ENCODE measurements around the gene SNAPC3. TPM values are rescaled to one million over a fixed set of nuclear protein-coding genes. Genes with fewer than 3 reads are reported as not detected.

SNAPC3 gene
- total RNA-seq, 1 experiment from 2014 or later: 63.0 TPM

- H2AFZ ChIP-seq (ENCODE audit: low read length): no peak overlapping the region
- H3K36me3 ChIP-seq (ENCODE audit: insufficient read depth, low read length): peaks cover 44% of the 10 kb centered on the region
- H3K79me2 ChIP-seq (ENCODE audit: low read length): peaks cover 8% of the 10 kb centered on the region
- H3K27me3 ChIP-seq (ENCODE audit: low read length): no peaks in the 10 kb centered on the region
- DNase-seq: no peak
- no peak overlapping the region for H3K27ac ChIP-seq (ENCODE audit: low read length)
- no peak overlapping the region for H3K4me2 ChIP-seq (ENCODE audit: low read depth, low read length, poor library complexity, severe bottlenecking)
- H3K4me3 ChIP-seq (ENCODE audit: low read length): no peak overlapping the region
- H3K9me3 ChIP-seq (ENCODE audit: low read length): no peaks in the 10 kb centered on the region
- H3K9me2 ChIP-seq (replicated peaks; ENCODE audit: insufficient read depth, low read length): no peaks in the 10 kb centered on the region
- H3K4me1 ChIP-seq (ENCODE audit: low read length): no peaks in the 10 kb centered on the region
- H3K9ac ChIP-seq (ENCODE audit: low read length): no peak overlapping the region
- H4K20me1 ChIP-seq (ENCODE audit: insufficient read depth, low read depth, low read length): no peaks in the 10 kb centered on the region
Observed at GRCh38 chr9:15453956-15454355, 31.3 kb downstream of the SNAPC3 start.

- Histone ChIP-seq H3K36me3 (ENCODE audit: insufficient read depth, low read length) (peaks cover 45% of the 10 kb centered on the region), H3K27ac (ENCODE audit: low read length) (no peak overlapping the region), H3K79me2 (ENCODE audit: low read length) (no peaks in the 10 kb centered on the region), H3K4me2 (ENCODE audit: low read depth, low read length, poor library complexity, severe bottlenecking) (no peak overlapping the region), H3K4me1 (ENCODE audit: low read length) (no peaks in the 10 kb centered on the region), H3K9me3 (ENCODE audit: low read length) (no peaks in the 10 kb centered on the region), H2AFZ (ENCODE audit: low read length) (no peak overlapping the region), H3K27me3 (ENCODE audit: low read length) (no peaks in the 10 kb centered on the region), H4K20me1 (ENCODE audit: insufficient read depth, low read depth, low read length) (no peaks in the 10 kb centered on the region), H3K9ac (ENCODE audit: low read length) (no peak overlapping the region), H3K9me2 (replicated peaks; ENCODE audit: insufficient read depth, low read length) (no peaks in the 10 kb centered on the region), H3K4me3 (ENCODE audit: low read length) (no peak overlapping the region)
- DNase-seq: no peak
Observed at GRCh38 chr9:15461056-15461455, 38.4 kb downstream of the SNAPC3 start.

- Histone ChIP-seq H4K20me1 (ENCODE audit: insufficient read depth, low read depth, low read length) (no peaks in the 10 kb centered on the region), H3K9me2 (replicated peaks; ENCODE audit: insufficient read depth, low read length) (no peaks in the 10 kb centered on the region), H3K4me1 (ENCODE audit: low read length) (no peaks in the 10 kb centered on the region), H3K9me3 (ENCODE audit: low read length) (no peaks in the 10 kb centered on the region), H3K79me2 (ENCODE audit: low read length) (no peaks in the 10 kb centered on the region), H2AFZ (ENCODE audit: low read length) (no peak overlapping the region), H3K4me3 (ENCODE audit: low read length) (no peak overlapping the region), H3K9ac (ENCODE audit: low read length) (no peak overlapping the region), H3K36me3 (ENCODE audit: insufficient read depth, low read length) (peaks cover 45% of the 10 kb centered on the region), H3K27me3 (ENCODE audit: low read length) (no peaks in the 10 kb centered on the region), H3K27ac (ENCODE audit: low read length) (no peak overlapping the region), H3K4me2 (ENCODE audit: low read depth, low read length, poor library complexity, severe bottlenecking) (no peak overlapping the region)
- no peak for DNase-seq
Observed at GRCh38 chr9:15461601-15462000, 38.9 kb downstream of the SNAPC3 start.

- Histone ChIP-seq H3K79me2 (ENCODE audit: low read length) (peaks cover 10% of the 10 kb centered on the region; the same call in 1 of the 2 replicates), H3K36me3 (ENCODE audit: insufficient read depth, low read length) (peaks cover 76% of the 10 kb centered on the region), H3K4me3 (ENCODE audit: low read length) (no peak overlapping the region), H3K4me2 (ENCODE audit: low read depth, low read length, poor library complexity, severe bottlenecking) (no peak overlapping the region), H3K4me1 (ENCODE audit: low read length) (peaks cover 10% of the 10 kb centered on the region), H4K20me1 (ENCODE audit: insufficient read depth, low read depth, low read length) (no peaks in the 10 kb centered on the region), H3K27ac (ENCODE audit: low read length) (no peak overlapping the region), H3K9ac (ENCODE audit: low read length) (no peak overlapping the region), H2AFZ (ENCODE audit: low read length) (no peak overlapping the region), H3K9me3 (ENCODE audit: low read length) (no peaks in the 10 kb centered on the region), H3K27me3 (ENCODE audit: low read length) (no peaks in the 10 kb centered on the region), H3K9me2 (replicated peaks; ENCODE audit: insufficient read depth, low read length) (no peaks in the 10 kb centered on the region)
- DNase-seq: no peak
Observed at GRCh38 chr9:15468145-15468544, 45.5 kb downstream of the SNAPC3 start.

GRCh38 chr9:15469406-15469805 is 46.7 kb downstream of the SNAPC3 start:
- no peak overlapping the region for H2AFZ ChIP-seq (ENCODE audit: low read length)

GRCh38 chr9:15469862-15470261 is 47.2 kb downstream of the SNAPC3 start:
- Histone ChIP-seq H3K9ac (ENCODE audit: low read length) (no peak overlapping the region), H3K4me3 (ENCODE audit: low read length) (no peak overlapping the region), H2AFZ (ENCODE audit: low read length) (no peak overlapping the region), H3K4me2 (ENCODE audit: low read depth, low read length, poor library complexity, severe bottlenecking) (no peak overlapping the region), H3K36me3 (ENCODE audit: insufficient read depth, low read length) (peaks cover 78% of the 10 kb centered on the region), H3K9me2 (replicated peaks; ENCODE audit: insufficient read depth, low read length) (no peaks in the 10 kb centered on the region), H3K79me2 (ENCODE audit: low read length) (peaks cover 24% of the 10 kb centered on the region), H3K4me1 (ENCODE audit: low read length) (peaks cover 27% of the 10 kb centered on the region), H3K9me3 (ENCODE audit: low read length) (no peaks in the 10 kb centered on the region), H3K27ac (ENCODE audit: low read length) (no peak overlapping the region), H3K27me3 (ENCODE audit: low read length) (no peaks in the 10 kb centered on the region), H4K20me1 (ENCODE audit: insufficient read depth, low read depth, low read length) (no peaks in the 10 kb centered on the region)
- no peak for DNase-seq

More at GRCh38 chr9:15469406-15469805, 46.7 kb downstream of the SNAPC3 start:
- Histone ChIP-seq H3K9me2 (replicated peaks; ENCODE audit: insufficient read depth, low read length) (no peaks in the 10 kb centered on the region), H3K4me2 (ENCODE audit: low read depth, low read length, poor library complexity, severe bottlenecking) (no peak overlapping the region), H3K9me3 (ENCODE audit: low read length) (no peaks in the 10 kb centered on the region), H3K79me2 (ENCODE audit: low read length) (peaks cover 19% of the 10 kb centered on the region), H3K4me3 (ENCODE audit: low read length) (no peak overlapping the region), H3K9ac (ENCODE audit: low read length) (no peak overlapping the region), H3K27ac (ENCODE audit: low read length) (no peak overlapping the region), H4K20me1 (ENCODE audit: insufficient read depth, low read depth, low read length) (no peaks in the 10 kb centered on the region), H3K27me3 (ENCODE audit: low read length) (no peaks in the 10 kb centered on the region), H3K36me3 (ENCODE audit: insufficient read depth, low read length) (peaks cover 78% of the 10 kb centered on the region), H3K4me1 (ENCODE audit: low read length) (peaks cover 22% of the 10 kb centered on the region)
- DNase-seq: no peak

GRCh38 chr9:15475923-15476536 is 53.4 kb downstream of the SNAPC3 start:
- no peak overlapping the region for H3K9ac ChIP-seq (ENCODE audit: low read length)
- no peak overlapping the region for H3K27ac ChIP-seq (ENCODE audit: low read length)
- H3K4me2 ChIP-seq (ENCODE audit: low read depth, low read length, poor library complexity, severe bottlenecking): no peak overlapping the region
- no peaks in the 10 kb centered on the region for H3K9me2 ChIP-seq (replicated peaks; ENCODE audit: insufficient read depth, low read length)
- H3K4me1 ChIP-seq (ENCODE audit: low read length): peaks cover 39% of the 10 kb centered on the region
- peaks cover 74% of the 10 kb centered on the region for H3K36me3 ChIP-seq (ENCODE audit: insufficient read depth, low read length)
- no peaks in the 10 kb centered on the region for H3K27me3 ChIP-seq (ENCODE audit: low read length)
- H2AFZ ChIP-seq (ENCODE audit: low read length): no peak overlapping the region
- H3K9me3 ChIP-seq (ENCODE audit: low read length): no peaks in the 10 kb centered on the region
- H4K20me1 ChIP-seq (ENCODE audit: insufficient read depth, low read depth, low read length): no peaks in the 10 kb centered on the region
- H3K4me3 ChIP-seq (ENCODE audit: low read length): no peak overlapping the region
- no peak for DNase-seq
- peaks cover 74% of the 10 kb centered on the region for H3K79me2 ChIP-seq (ENCODE audit: low read length)

GRCh38 chr9:15480028-15480427 is 57.4 kb downstream of the SNAPC3 start:
- Histone ChIP-seq H2AFZ (ENCODE audit: low read length) (no peak overlapping the region), H4K20me1 (ENCODE audit: insufficient read depth, low read depth, low read length) (no peaks in the 10 kb centered on the region), H3K9ac (ENCODE audit: low read length) (no peak overlapping the region), H3K79me2 (ENCODE audit: low read length) (peaks cover 73% of the 10 kb centered on the region), H3K4me1 (ENCODE audit: low read length) (peaks cover 28% of the 10 kb centered on the region), H3K4me3 (ENCODE audit: low read length) (no peak overlapping the region), H3K27ac (ENCODE audit: low read length) (no peak overlapping the region), H3K27me3 (ENCODE audit: low read length) (no peaks in the 10 kb centered on the region), H3K9me2 (replicated peaks; ENCODE audit: insufficient read depth, low read length) (no peaks in the 10 kb centered on the region), H3K9me3 (ENCODE audit: low read length) (no peaks in the 10 kb centered on the region), H3K4me2 (ENCODE audit: low read depth, low read length, poor library complexity, severe bottlenecking) (no peak overlapping the region), H3K36me3 (ENCODE audit: insufficient read depth, low read length) (peaks cover 53% of the 10 kb centered on the region)
- DNase-seq: no peak
